HG03095 (cell line): ENCODE measurements around the gene CALY.

ENCODE experiments used
- ATAC-seq: cut with Tn5 transposase; IDR thresholded peaks from one replicate; pipeline ENCODE4 v1.9.1; 2021; ENCODE audit warnings: moderate library complexity; ENCODE audit not compliant: unreplicated experiment

Gene CALY

DNA sequence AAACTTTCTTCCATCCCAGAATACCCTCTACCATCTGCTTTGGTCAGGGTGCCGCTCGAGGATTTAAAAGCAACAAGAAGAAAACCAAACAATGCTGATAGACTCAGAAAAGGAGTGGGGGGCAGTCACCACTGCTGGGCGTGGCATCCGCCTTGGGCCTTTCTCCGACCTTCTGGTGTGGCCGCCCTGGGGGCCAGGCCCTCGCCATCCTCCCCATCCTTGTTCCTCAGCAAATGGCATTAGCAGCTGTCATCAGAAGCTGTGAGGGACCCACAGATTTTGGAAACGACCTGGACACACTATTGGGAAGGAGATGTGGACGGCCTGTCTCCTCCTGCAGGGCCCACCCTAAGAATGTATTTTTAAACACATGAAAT is 23.9 kb downstream of the CALY start:
- ATAC-seq = no peak

DNA sequence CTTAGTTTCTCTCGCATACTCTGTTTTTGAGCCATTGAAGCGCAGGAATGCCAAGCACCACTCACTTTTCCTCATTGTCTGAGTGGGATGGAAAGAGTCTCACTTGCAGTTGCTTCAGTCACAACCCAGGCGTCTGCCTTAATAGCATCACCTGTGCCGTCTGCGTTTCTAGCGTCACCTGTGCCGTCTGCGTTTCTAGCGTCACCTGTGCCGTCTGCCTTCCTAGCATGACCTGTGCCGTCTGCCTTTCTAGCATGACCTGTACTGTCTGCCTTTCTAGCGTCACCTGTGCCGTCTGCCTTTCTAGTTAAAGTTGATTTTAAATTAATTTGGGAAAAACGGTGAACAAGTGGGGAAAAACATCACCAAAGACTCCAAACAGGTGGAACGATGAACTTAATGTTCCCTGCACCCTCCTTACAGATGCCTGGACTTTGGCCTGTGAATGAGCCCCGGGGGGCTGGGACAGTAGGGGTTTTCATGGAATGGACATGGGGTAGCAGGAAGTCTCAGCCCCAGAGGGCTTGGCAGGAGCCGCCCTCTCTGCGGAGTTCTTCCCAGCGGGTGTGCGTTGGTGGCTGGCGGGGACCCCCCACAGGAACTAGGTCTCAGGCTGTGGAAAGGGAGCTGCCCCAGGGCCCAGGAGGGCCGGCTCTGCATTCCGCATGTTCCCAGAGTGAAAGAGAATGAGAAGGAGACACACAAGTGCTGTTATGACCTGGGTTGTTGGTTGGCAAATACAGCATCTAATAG is 24.5 kb downstream of the CALY start:
- ATAC-seq = no peak

DNA sequence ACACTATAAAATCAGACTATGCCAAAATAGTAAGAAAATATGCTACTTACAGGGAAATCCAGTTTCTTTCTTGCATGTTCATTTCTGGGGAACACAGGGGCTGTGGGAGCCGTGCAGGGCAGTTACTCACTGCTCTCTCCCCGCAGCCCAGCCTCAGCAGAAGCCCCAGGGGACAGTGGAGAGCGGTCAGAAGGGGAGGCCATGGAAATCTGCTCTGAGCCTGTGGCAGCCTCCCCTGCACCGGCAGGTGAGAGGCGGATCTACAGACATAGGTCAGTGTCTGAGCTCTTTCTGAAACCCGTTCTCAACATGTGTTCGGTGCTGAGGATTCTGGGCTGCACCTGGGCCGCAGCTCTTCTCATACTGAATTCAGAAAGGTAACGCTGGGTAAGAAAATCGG is 25.1 kb downstream of the CALY start:
- ATAC-seq = no peak

DNA sequence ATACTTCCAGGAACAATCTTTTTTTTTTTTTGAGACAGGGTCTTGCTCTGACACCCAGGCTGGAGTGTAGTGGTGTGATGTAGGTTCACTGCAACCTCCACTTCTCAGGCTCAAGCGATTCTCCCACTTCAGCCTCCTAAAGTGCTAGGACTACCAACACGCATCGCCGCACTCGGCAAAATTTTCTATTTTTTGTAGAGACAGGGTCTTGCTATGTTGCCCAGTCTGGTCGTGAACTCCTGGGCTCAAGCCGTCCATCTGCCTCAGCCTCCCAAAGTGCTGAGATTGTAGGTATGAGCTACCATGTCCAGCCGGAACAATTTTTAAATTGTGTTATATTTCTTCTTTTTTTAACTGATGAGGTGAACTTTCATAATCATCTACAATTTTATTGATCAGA is 25.9 kb downstream of the CALY start:
- no peak for ATAC-seq

DNA sequence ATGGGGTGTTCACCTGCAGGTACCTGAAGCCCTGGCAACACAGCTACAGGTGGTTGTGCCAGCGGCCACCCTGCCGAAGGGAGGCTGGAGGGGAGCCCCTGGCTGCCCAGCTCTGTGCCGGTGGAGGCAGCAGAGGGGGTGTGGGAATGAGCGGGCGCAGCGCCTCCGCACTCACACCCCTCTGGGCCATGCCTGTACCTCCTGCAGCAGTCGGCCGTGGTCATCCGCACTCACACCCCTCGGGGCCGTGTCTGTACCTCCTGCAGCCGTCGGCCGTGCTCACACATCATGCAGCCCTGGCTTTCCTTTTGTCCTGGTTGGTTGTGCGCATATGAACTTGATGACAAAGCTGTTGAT is 26.3 kb downstream of the CALY start:
- no peak for ATAC-seq

DNA sequence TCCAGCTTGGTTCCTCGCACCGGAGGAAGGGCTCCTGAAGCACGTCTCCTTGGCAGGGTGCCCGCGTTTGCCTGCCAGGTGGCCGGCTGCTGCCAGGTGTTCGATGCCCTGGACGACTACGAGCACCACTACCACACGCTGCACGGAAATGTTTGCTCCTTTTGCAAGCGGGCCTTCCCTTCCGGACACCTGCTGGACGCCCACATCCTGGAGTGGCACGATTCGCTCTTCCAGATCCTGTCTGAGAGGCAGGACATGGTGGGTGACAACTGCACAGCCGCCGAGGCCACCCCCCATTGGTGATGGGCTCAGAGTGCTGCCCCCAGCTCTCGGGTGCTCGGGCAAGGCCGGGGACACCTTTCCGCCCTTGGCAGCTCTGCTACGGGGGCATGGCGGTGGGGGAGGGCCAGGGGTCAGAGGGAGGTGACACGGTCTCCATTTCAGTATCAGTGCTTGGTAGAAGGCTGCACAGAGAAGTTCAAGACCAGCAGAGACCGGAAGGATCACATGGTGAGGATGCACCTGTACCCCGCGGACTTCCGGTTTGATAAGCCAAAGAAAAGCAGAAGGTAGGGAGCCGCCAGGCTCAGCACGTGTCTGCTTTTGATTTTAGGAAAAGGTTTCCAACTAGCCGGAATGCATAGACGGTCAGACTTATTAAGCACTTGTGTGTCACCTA is 26.8 kb downstream of the CALY start:
- ATAC-seq = no peak

DNA sequence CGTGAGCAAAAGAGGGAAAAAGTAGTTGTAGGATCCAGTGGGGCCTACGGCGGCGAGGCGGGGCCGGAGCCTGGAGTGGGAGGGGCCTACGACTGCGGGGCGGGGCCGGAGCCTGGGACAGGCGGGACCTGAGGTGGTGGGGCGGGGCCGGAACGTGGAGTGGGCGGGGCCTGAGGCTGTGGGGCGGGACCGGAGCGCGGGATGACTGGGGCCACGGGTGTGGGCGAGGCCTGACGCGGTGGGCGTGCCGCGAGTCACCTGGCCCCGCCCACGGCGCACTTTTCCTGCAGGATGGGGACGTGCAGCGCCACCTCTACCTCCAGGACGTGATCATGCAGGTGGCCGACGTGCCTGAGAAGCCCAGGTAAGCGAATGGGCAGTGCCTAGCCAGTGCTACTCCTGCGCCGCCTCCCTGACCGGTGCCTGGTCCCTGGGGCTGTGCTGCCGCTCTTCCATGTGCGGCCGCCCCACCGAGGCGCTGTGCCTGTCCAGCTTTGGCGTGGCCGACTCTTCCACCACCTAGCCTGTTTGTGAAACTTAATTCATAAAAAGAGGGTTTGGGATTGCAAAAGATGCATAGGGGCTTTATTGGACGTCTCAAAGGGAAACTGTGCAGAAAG is 27.5 kb downstream of the CALY start:
- peak; percentile 67 for ATAC-seq

DNA sequence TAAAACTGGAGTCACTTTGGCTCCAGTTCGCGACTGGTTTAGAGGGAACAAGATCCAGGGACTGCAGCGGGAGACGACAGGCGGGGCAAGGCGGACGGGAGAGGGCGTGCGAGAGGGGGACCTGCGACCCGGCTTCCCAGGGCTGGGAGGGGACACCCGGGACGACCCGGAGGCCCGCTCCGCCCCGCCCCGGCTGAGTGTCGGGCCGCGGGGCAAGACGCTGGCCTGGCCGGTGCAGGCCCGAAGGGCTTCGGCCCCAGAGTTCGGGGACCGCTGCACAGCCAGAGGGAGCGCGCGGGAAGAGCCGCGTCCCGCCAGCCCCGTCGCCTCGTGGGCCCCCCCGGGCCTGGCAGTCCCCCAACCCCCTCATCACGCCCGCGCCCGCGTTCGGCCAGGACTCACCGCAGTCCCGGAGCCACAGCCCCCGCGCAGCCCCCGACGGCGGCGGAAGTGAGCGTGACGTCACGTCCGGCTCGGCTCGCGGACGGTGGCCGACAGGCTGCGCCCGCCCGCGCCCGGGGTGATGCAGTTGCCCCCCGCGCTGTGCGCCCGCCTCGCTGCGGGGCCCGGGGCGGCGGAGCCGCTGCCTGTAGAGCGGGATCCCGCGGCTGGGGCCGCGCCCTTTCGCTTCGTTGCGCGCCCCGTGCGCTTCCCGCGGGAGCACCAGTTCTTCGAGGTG is 28.1 kb downstream of the CALY start, which contains the start of the genes TUBGCP2 and ZNF511:
TUBGCP2 (minus strand) TSS at position 452 of the 679 bp plus-strand sequence. CDS start 5,931 bp downstream, outside the sequence.
ZNF511 (plus strand) TSS at position 494 of the 679 bp plus-strand sequence; CDS start at position 524, 30 bp downstream.
- peak; percentile 72 for ATAC-seq

DNA sequence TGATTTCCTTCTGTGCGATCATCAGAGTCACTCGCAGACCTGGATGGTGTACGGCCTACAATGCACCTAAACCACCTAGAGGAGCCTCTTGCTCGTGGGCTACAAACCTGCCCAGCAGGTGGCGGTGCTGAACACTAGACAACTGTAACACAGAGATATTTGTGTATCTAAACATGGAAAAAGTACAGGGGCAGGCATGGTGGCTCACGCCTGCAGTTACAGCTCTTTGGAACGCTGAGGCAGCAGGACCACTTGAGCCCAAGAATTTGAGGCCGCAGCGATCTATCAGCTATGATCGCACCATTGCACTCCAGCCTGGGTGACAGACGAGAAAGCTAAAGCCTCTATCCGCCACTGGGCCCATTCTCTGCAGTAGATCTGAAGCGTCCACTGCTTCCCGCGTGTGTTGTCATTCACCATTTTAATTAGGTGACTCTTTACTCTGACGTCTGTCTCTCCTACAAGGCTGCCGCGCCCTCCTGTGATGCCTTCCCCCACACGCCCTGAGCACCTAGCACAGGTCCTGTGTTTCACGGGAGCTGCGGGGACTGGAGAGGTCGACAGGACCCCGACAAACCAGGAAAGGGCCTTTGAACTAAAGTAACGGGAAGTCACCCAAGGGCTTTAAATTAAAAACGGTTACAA is 28.8 kb downstream of the CALY start:
- peak; percentile 37 for ATAC-seq

DNA sequence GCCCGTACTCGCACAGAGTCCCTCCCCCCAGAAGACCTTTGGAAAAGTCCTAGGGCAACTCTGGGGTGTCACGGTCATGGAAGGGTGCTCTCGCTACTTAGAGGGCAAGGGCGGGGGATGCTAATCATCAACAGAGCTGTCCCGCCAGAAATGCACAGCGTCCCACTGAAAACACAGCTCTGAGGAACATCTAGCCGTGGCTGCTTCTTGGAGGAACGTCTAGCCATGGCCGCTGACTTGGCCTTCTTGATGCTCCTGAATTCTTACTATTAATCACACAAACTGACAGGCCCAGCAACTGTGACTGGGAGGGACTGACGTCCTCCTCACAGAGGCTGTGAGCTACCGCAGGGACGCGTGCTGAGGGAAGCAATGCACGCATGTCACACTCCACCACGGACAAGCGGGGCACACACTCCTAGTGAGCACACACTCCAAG is 29.7 kb downstream of the CALY start:
- no peak for ATAC-seq

DNA sequence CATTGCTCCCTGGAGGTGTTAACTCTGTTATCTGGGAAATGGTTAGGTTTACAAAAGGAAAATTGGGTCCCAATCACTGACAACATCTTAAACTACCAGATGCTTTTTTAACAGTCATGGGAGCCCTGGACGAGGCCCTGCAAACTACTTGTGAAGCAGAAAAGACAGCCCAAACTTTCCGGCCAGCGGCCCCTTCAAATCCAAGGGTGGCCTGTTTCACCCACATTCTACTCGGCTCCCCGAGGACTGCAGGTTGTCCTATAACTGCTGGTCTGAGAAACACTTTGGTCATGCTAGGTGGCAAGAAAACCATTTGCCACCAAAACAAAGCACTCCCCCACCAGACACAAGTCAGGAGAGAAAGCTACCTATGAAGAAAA is 30.6 kb downstream of the CALY start:
- ATAC-seq = no peak

DNA sequence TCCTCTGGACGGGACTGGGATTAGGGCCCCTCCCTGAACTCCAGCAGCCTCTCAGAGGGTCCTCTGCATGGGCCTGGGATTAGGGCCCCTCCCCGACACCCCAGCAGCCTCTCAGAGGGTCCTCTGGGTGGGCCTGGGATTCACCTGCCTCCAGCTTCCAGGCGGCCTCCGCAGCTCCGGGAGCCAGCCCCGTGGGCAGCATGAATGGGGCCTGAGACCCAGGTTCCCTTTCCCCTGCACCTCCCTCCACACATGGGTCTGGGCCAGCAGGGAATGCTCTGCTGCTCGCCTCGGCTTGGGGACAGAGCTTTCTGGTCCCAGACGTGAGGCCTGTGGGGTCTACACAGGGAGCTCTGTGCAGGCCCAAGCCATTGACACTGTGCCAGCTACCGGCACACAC is 33.5 kb downstream of the CALY start:
- no peak for ATAC-seq

DNA sequence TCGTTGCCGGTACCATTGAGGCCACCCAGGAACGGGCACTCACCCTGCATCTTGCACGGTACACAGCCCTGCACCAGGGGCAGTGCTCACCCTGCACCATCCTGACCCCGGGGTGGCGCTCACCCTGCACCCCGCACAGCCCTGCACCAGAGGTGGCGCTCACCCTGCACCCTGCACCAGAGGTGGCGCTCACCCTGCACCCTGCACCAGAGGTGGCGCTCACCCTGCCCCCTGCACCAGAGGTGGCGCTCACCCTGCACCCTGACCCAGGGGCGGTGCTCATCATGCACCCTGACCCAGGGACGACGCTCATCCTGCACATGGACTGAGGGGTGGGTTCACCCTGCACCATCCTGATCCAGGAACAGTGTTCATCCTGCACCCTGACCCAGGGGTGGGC is 34.5 kb downstream of the CALY start:
- no peak for ATAC-seq

DNA sequence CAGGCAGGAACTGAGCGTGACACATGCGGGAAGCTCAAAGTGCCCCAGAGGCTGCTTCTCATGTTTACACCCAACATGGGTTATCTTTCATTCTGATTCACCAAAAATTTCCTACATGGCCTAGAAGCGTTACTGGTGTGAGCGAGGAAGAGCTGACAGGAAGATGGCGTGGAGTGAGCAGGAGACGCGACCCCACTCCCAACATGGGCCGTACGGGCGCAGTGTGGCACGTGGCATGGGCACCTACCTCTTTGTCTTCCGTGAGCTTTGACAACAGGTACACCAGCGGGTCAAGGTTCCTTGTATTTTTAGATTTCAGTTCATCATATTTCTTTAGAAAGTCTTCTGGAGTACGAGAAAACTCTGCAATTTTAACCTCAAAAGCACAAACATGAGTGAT is 37.0 kb downstream of the CALY start:
- ATAC-seq = no peak

DNA sequence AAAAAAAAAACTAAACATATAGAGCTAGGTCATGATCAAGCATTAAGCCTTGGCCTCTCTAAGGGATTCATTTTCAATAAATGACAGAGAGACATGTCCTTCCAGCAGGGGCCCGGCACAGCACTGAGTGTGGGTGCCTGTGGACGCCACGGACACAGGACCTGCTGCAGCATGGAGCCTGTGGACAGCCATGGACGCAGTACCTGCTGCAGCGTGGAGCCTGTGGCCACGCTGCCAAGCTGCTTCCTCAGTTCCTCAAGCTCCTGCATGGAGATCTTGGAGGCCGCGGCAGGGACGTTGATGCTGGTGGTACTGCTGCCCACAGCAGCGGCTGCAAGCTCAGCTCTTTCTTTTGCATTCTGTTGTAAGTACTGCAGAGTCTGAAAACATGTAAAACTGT is 37.5 kb downstream of the CALY start:
- no peak for ATAC-seq

DNA sequence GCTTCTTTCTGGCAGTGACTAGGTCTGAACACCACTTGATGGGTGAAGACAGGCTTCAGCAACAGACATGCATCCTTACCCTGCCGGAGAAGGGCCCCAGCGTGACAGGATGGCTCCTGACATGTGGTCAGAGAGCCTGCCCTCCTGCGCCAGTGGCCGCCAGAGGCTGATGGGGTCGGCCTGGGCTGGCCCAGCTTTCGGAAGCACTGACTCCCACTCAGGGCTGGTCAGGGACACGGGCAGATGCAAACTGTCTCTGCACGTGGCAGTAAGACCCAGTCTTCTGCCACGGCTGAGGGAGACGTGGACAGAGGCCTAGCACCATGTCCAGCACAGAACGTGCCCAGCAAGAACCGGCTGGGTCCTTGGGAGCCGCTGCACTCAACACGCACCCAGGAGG is 38.2 kb downstream of the CALY start:
- no peak for ATAC-seq

DNA sequence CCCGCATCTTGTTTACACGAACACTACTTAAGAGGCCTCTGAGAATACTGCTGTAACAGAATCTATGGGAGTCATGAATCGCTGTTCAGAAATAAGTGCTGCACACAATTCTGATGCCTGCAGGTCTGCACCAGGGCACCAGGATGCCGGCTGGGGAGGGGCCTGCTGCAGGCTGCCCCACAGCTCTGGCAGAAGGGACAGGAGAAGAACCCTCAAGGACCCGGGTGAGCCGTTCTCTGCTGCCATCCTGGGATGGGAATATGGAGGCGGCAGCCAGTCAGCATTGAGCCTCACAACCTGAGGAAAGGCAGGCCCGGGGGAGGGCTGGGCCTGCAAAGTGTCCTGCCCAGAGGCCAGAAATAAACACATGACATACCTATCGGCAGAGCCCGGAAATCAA is 39.2 kb downstream of the CALY start:
- ATAC-seq = no peak

DNA sequence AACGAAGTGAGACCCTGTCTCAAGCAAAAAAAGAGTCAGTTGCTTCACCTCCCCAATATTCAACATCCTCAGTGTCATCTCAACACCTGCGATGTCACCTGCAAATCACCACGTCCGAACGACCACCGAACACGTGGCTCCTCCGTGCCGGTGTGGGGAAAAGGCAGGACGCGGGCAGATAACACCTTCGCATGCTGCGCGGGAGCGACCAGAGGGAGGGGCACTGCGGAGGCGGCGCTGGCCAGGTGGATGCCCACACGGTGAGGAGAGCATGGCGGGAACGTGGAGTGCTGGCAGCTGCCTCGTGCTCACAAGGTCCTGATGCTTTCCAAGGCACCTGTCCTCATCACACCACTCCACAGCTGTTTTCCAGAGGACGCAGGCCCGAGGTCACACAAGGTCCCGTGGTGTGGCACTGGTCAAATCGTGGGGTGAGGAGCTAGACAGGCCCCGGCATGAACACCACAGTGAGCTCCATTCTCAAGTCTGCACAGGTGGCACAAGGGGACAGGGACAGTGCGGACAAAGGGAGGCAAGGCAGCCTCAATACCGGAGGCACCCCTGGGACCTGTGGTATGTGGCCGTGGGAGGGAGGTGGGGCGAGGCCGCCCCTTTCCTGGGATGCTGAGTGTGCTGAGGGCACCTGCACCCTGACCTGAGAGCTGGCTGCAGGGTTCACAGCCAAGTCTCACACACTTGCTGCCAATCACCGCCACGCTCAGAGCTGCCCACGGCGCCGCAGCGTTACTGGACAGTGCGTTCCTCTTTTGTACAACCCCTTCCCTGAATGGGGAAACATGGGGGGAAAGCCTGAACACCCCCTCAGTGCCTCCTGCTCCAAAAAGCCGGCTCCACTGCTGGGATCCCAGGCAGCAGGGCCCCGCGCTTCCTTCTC is 41.0 kb downstream of the CALY start:
- no peak for ATAC-seq

DNA sequence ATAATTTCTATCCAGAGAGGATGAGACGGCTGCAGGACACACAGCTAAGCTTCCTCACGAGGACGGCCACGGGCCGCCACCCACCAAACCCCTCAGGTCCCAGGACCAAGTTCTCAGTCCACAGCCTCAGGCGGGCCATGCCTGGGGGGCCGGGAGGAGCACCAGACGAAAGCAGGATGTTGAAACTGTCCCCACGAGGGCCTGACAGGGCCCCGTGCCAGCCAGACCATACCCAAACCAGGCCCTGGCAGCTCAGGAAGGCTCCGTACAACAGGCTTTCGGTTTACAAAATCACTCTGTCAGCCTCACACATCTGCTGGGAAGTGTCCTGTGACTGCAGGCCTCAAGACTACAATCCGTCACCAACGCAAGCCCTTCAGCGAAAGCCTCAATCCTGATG is 42.5 kb downstream of the CALY start:
- no peak for ATAC-seq

DNA sequence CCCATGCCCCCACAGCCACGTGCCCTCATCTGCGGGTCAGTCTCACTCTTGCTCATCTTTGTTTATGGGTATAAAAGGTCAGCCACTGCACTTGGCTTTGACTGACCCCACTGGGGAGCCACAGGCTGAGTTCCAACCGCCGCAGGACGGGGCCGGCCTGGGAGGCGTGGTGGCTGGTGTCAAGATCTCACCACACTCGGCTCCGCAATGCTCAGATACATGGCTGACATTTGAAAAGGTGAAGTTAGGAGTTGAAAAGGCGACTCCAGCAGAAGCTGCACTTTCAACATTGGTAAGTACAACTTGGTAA is 42.9 kb downstream of the CALY start:
- no peak for ATAC-seq
